ENCODE measurements around the gene ARID4B.
A peak's percentile ranks its signal among the peaks of the same experiment; 100 is the strongest.
"Not testable (repeated sequence)": the region's sequence is repeated elsewhere in the genome, so short reads cannot be mapped to it uniquely, and the experiment has no call there.

Gene ARID4B

DNA sequence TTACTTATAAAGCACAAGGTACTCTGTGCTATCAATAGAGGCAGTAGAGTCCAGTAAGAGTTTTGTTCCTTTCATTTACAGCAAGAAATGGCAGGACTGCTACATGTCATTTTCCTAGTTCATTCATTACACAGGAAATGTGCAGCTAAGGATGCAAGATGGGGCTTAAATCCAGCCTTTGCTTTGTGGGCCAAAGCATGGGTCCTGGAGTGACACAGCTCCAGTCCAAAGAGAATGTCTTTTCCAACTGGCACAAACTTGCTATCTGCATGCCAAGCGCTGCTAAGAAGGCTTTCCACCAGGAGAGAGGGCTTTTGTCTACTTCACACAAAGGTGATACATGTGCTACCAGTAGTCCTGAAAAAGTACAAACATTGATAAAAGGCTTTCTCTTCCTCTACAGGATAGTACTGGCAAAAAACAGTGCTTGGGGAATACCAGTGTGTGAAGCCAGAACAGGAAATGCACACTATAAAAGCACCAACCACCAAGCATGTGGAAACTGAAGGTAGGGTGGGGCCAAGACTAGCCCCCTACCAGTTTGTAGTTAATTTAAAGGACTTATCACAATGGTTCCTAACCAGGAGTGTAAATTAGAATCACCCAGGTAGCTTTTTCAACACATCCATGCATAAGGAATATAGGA, 68.7 kb downstream of the ARID4B start:
- CTCF ChIA-PET = interaction anchor here (1.1 kb wide), 1 partner anchor 25 kb away, joined by 6 read pairs; no protein-coding TSS in a partner anchor
- TF ChIP-seq, protein P1, sequence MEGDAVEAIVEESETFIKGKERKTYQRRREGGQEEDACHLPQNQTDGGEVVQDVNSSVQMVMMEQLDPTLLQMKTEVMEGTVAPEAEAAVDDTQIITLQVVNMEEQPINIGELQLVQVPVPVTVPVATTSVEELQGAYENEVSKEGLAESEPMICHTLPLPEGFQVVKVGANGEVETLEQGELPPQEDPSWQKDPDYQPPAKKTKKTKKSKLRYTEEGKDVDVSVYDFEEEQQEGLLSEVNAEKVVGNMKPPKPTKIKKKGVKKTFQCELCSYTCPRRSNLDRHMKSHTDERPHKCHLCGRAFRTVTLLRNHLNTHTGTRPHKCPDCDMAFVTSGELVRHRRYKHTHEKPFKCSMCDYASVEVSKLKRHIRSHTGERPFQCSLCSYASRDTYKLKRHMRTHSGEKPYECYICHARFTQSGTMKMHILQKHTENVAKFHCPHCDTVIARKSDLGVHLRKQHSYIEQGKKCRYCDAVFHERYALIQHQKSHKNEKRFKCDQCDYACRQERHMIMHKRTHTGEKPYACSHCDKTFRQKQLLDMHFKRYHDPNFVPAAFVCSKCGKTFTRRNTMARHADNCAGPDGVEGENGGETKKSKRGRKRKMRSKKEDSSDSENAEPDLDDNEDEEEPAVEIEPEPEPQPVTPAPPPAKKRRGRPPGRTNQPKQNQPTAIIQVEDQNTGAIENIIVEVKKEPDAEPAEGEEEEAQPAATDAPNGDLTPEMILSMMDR (conservative IDR thresholded peaks at IDR 0.05; ENCODE audit: low read depth) = no peak
- H3K27ac ChIP-seq = no peak overlapping the region
- no peak for DNase-seq (ENCODE audit: low spot score)
- POLR2A ChIA-PET (ENCODE audit: low non-redundant PET) = no interaction called here

DNA sequence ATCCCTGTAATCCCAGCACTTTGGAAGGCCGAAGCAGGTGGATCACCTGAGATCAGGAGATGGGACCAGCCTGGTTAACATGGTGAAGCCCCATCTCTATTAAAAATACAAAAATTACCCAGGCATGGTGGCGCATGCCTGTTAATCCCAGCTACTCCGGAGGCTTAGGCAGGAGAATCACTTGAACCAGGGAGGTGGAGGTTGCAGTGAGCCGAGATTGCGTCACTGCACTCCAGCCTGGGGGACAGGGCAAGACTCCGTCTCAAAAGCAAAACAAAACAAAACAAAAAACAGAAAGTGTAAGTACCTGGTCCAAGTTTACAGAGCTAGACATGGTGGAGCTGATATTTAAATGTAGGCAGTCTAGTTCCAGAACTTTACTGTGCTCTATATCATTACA, 69.9 kb downstream of the ARID4B start:
- POLR2A ChIA-PET (ENCODE audit: low non-redundant PET); H3K27ac ChIP-seq; DNase-seq (ENCODE audit: low spot score): not testable (repeated sequence)
- CTCF ChIA-PET = interaction anchor here (0.6 kb wide), 1 partner anchor 151 kb away, joined by 6 read pairs; no protein-coding TSS in a partner anchor

DNA sequence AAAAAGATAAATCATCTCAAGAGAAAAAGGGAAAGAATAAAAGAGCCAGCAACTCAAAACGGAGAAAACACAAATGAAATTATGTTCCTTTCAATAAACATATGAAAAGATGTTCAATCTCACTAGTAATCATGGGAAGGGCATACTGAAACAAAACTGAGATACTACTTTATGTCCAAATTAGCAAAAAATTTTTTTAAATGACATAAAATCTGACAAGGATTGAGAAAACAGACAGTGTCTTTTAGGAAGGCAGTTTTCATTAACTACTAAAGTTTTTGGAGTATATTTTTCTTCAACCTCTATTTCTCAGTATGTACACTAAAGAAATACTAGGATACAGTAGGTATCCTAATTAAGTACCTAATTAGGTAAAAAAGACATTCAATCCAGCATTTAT, 73.3 kb downstream of the ARID4B start:
- ChIA-PET CTCF (no interaction called here), POLR2A (ENCODE audit: low non-redundant PET) (no interaction called here)
- TF ChIP-seq, protein P1 (conservative IDR thresholded peaks at IDR 0.05; ENCODE audit: low read depth) = no peak
- no peak overlapping the region for H3K27ac ChIP-seq
- no peak for DNase-seq (ENCODE audit: low spot score)

DNA sequence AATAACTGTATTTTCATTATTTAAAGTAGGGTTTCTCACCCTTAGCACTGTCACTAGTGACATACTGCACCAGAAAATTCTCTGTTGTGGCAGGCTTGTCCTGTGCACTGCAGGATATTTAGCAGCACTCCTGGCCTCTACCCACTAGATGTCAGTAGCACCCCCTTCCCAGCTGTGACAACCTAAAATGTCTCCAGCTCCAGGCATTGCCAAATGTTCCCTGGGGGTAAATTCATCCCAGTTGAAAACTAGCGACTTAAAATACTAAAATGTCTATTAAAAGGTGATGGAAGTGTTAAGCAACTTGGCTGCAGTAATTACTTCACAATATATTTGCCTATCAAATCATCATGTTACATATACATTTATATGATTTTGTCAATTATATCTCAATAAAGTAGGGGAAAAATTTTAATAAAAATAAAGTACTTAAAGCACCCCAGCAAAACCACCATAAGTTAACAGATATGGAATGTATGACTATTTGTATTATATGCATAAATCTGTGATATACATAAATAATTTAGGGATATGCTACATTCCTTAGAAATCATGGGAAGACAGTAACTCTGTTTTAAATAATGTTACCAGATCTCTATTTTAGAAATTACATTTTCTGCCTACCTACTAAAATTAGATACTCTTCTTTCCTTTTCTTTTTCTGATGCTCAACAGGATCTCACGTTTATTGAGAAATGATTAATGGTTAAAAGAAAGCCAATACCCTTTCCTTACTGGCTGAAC, 74.6 kb downstream of the ARID4B start:
- peak; percentile 44 for DNase-seq (ENCODE audit: low spot score)
- TF ChIP-seq, protein P1 (conservative IDR thresholded peaks at IDR 0.05; ENCODE audit: low read depth) = peak; percentile 94
- no peak overlapping the region for H3K27ac ChIP-seq
- ChIA-PET CTCF (interaction anchor here (0.5 to 2.0 kb wide), 4 partner anchors 60 to 163 kb away, joined by 3 to 8 read pairs (median 6); no protein-coding TSS in a partner anchor), POLR2A (ENCODE audit: low non-redundant PET) (no interaction called here)

DNA sequence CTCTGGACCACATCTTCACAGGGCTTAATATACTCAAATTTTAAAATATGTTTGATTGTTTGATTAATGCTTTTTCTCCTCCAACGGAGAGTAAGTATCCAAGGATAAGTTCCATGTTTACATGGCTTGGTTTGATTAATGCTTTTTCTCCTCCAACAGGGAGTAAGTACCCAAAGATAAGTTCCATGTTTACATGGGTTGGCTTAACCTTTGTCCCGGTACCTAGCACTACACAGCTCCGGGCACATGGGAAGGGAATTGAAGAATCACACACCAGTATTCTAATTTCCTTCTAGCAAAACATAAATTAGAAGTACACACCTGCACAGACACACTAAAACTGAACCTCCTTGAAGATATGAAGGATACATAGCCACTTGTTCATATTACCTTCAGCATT, 77.5 kb downstream of the ARID4B start:
- DNase-seq (ENCODE audit: low spot score) = no peak
- TF ChIP-seq, protein P1 (conservative IDR thresholded peaks at IDR 0.05; ENCODE audit: low read depth) = no peak
- ChIA-PET POLR2A (ENCODE audit: low non-redundant PET) (no interaction called here), CTCF (no interaction called here)
- no peak overlapping the region for H3K27ac ChIP-seq

DNA sequence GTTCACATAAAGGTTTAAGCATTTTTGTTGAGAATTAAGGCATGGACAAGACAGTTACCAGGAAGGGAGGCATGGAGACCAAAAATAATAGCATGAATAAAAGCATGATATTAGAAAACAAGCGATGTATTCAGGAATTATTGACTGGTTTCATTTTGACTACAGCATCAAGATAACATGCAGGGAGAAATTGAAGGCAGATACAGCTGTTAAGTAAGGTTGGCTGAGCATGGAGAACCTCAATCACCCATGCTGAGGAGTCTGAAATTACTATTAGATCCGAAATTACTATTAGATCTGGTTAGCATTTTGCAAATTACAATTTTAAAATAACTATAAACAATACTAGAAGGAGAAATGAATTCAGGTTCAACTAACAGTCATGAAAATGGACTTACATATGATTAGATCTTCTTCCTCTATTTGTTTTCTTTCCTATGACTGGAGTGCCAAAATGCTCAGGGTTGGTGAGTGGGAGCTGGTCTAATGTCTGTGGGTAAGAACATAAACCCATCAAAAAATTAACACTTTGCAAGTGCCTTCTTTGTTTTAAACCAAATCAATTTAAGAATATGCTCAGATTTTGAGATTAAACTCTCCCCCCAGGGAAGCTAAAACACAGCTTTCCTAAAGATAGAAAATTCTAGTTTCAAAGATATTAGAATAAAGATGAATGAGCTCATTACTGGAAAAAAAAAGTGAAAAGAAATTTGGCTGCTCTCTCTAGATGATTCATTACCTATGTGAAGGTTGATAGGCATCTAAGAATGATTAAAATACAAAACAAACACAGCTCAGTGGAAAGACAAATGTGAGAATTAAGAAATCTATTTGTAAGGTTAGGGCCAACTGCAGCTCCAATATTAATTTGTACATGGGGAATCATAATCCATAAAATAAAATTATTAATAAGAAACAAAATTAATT, 81.7 kb downstream of the ARID4B start:
- H3K27ac ChIP-seq = no peak overlapping the region
- CTCF ChIA-PET = no interaction called here
- DNase-seq (ENCODE audit: low spot score) = no peak
- TF ChIP-seq, protein P1 (conservative IDR thresholded peaks at IDR 0.05; ENCODE audit: low read depth) = no peak
- POLR2A ChIA-PET (ENCODE audit: low non-redundant PET) = no interaction called here

Data from RWPE1 (cell line).